Liver (tissue), 9 donors: Measurements from ENCODE around the gene COX8A. TPM values are rescaled to one million over a fixed set of nuclear protein-coding genes. Genes with fewer than 3 reads are reported as not detected.

ENCODE experiments used
- DNase-seq: peaks from one replicate; pipeline ENCODE4 v3.0.0-alpha.2; 2017; ENCODE audit warnings: low spot score
- H3K27ac ChIP-seq, 2 donors: one replicate each; pipeline ENCODE4 v1.7.0; 2013; ENCODE audit warnings: inconsistent platforms in 2 of 2, low read length in 2 of 2, control low read depth in 1 of 2, low read depth in 1 of 2, mild to moderate bottlenecking in 1 of 2
- H3K27me3 ChIP-seq, 4 donors: one replicate each; pipeline versions ENCODE4 v1.6.1 to v1.7.0; 2013; ENCODE audit warnings: low read length in 3 of 4, inconsistent platforms in 1 of 4, mild to moderate bottlenecking in 1 of 4, moderate library complexity in 1 of 4; ENCODE audit not compliant: control insufficient read depth in 4 of 4, insufficient read depth in 4 of 4
- H3K36me3 ChIP-seq, 4 donors: one replicate each; pipeline versions ENCODE4 v1.6.1 to v1.7.0; 2013; ENCODE audit warnings: low read length in 3 of 4, mild to moderate bottlenecking in 3 of 4, low read depth in 1 of 4, moderate library complexity in 1 of 4; ENCODE audit not compliant: control insufficient read depth in 4 of 4, insufficient read depth in 3 of 4
- H3K4me1 ChIP-seq, 4 donors: one replicate each; pipeline versions ENCODE4 v1.6.1 to v1.7.0; 2013; ENCODE audit warnings: low read length in 3 of 4, mild to moderate bottlenecking in 3 of 4, moderate library complexity in 1 of 4; ENCODE audit not compliant: control insufficient read depth in 4 of 4, insufficient read depth in 4 of 4
- H3K4me3 ChIP-seq, 3 donors: one replicate each; pipeline versions ENCODE4 v1.6.1 to v1.7.0; 2013; ENCODE audit warnings: low read length in 3 of 3, control low read depth in 1 of 3, low read depth in 1 of 3, mild to moderate bottlenecking in 1 of 3
- H3K9ac ChIP-seq, 2 donors: one replicate each; pipeline ENCODE4 v1.7.0; 2013; ENCODE audit warnings: low read length in 2 of 2, mild to moderate bottlenecking in 2 of 2, moderate library complexity in 2 of 2, control low read depth in 1 of 2, low read depth in 1 of 2
- H3K9me3 ChIP-seq, 4 donors: one replicate each; pipeline versions ENCODE4 v1.6.1 to v1.7.0; 2013; ENCODE audit warnings: low read length in 3 of 4; ENCODE audit not compliant: control insufficient read depth in 4 of 4
- ATF3 ChIP-seq: IDR thresholded peaks from 2 replicates; pipeline ENCODE4 v1.6.1; 2016; ENCODE audit warnings: antibody characterized with exemption
- CTCF ChIP-seq: fragments of 150-350 bp; IDR thresholded peaks from 2 replicates; pipeline ENCODE4 v1.5.1; 2017; ENCODE audit warnings: improper control_type of control experiment, low read depth, low read length; ENCODE audit not compliant: missing input control
- EGR1 ChIP-seq, 2 donors: IDR thresholded peaks; 2 replicates each; pipeline ENCODE4 v1.6.1; 2016 to 2018; ENCODE audit warnings: antibody characterized with exemption in 2 of 2, low read depth in 2 of 2
- FOXA1 ChIP-seq: IDR thresholded peaks from 2 replicates; pipeline ENCODE4 v1.6.1; 2016; ENCODE audit warnings: antibody characterized with exemption
- FOXA2 ChIP-seq: IDR thresholded peaks from 2 replicates; pipeline ENCODE4 v1.6.1; 2016; ENCODE audit warnings: antibody characterized with exemption
- GABPA ChIP-seq, 2 donors: IDR thresholded peaks in 1 of 2; conservative IDR thresholded peaks in 1 of 2; 2 replicates each; pipeline ENCODE4 v1.6.1; 2016; ENCODE audit warnings: antibody characterized with exemption in 2 of 2, mild to moderate bottlenecking in 1 of 2, moderate library complexity in 1 of 2
- HNF4A ChIP-seq, 2 donors: conservative IDR thresholded peaks; 2 replicates each; pipeline ENCODE4 v1.6.1; 2016; ENCODE audit warnings: antibody characterized with exemption in 2 of 2, mild to moderate bottlenecking in 2 of 2
- HNF4G ChIP-seq: IDR thresholded peaks from 2 replicates; pipeline ENCODE4 v1.6.1; 2016; ENCODE audit warnings: antibody characterized with exemption
- JUND ChIP-seq, 2 donors: IDR thresholded peaks; 2 replicates each; pipeline ENCODE4 v1.6.1; 2016; ENCODE audit warnings: antibody characterized with exemption in 2 of 2
- MAX ChIP-seq: IDR thresholded peaks from 2 replicates; pipeline ENCODE4 v1.6.1; 2016; ENCODE audit warnings: antibody characterized with exemption
- NR2F2 ChIP-seq: IDR thresholded peaks from 2 replicates; pipeline ENCODE4 v1.6.1; 2016; ENCODE audit warnings: antibody characterized with exemption
- RAD21 ChIP-seq, 2 donors: IDR thresholded peaks; 2 replicates each; pipeline ENCODE4 v1.6.1; 2016; ENCODE audit warnings: antibody characterized with exemption in 2 of 2, mild to moderate bottlenecking in 2 of 2
- RXRA ChIP-seq, 2 donors: IDR thresholded peaks; 2 replicates each; pipeline ENCODE4 v1.6.1; 2017 to 2018; ENCODE audit warnings: antibody characterized with exemption in 2 of 2, mild to moderate bottlenecking in 1 of 2
- TAF1 ChIP-seq: conservative IDR thresholded peaks from 2 replicates; pipeline ENCODE4 v1.6.1; 2016; ENCODE audit warnings: antibody characterized with exemption, mild to moderate bottlenecking
- YY1 ChIP-seq: IDR thresholded peaks from 2 replicates; pipeline ENCODE4 v1.6.1; 2016; ENCODE audit warnings: antibody characterized with exemption, mild to moderate bottlenecking
- ZBTB33 ChIP-seq: IDR thresholded peaks from 2 replicates; pipeline ENCODE4 v1.6.1; 2016; ENCODE audit warnings: antibody characterized with exemption
- WGBS: extraction: QIAGEN DNeasy Blood & Tissue Kit; methylation state at CpG from one replicate; pipeline ENCODE4 v1.1.7; 2013; 5-methylcytosine and 5-hydroxymethylcytosine counted together
- polyA plus RNA-seq, 2 donors: library from polyadenylated mRNA; stranded (reverse) in 1 of 2; unstranded in 1 of 2; fragments of 200-250 nt in 1 of 2; fragments of >200 nt in 1 of 2; fragmentation: Nextera tagmentation in 1 of 2; extraction: Ambion mirVana in 1 of 2; gene quantifications; one replicate each; pipeline versions ENCODE4 v1.2.1 to v1.2.3, GENCODE V29; 2013 to 2015
- total RNA-seq, 2 donors: library from RNA; depleted of rRNA; stranded (reverse); fragments of >200 nt; gene quantifications; one replicate each; pipeline ENCODE4 v1.2.3, GENCODE V29; 2014
- donor health status: healthy.
- donor health status: healthy.
- donor health status: healthy.
- donor health status: healthy.
- donor health status: healthy.

COX8A gene
- total and polyA plus RNA-seq, 4 donors: 250 to 586 (median 363) TPM

- Histone ChIP-seq H3K4me1 (peaks cover 0 to under 1% (median 0%) of the 10 kb centered on the region in 4 donors), H3K36me3 (peaks cover 2 to 43% (median 13%) of the 10 kb centered on the region in 4 donors), H3K9ac (no peak overlapping the region), H3K27me3 (no peaks in the 10 kb centered on the region), H3K9me3 (no peaks in the 10 kb centered on the region), H3K4me3 (no peak overlapping the region), H3K27ac (no peak overlapping the region)
- 87% methylated on average over 6 of the region's 6 CpGs for WGBS
- DNase-seq: no peak
- no peak for TF ChIP-seq CTCF
- TF ChIP-seq TAF1: no peak
- no peak for TF ChIP-seq GABPA (IDR thresholded peaks at IDR 0.05 in 1 of 2, conservative IDR thresholded peaks at IDR 0.05 in 1 of 2)
- TF ChIP-seq HNF4G: no peak
Measured at GRCh38 chr11:63993993-63994392, 19.6 kb downstream of the COX8A start.

GRCh38 chr11:63996512-63996911 lies 22.1 kb downstream of the COX8A start:
- no peaks in the 10 kb centered on the region for H3K27me3 ChIP-seq
- H3K27ac ChIP-seq: no peak overlapping the region
- H3K36me3 ChIP-seq: peaks cover 2 to 32% (median 12%) of the 10 kb centered on the region in 4 donors
- WGBS: 92% methylated on average over 18 of the region's 18 CpGs
- no peak for DNase-seq
- no peak overlapping the region for H3K9ac ChIP-seq
- H3K4me1 ChIP-seq: peaks cover 2 to 20% (median 5%) of the 10 kb centered on the region in 4 donors
- H3K4me3 ChIP-seq: no peak overlapping the region
- TF ChIP-seq EGR1 (IDR thresholded peaks at IDR 0.05; ENCODE audit: low read depth in 2 of 2) (no peak), HNF4A (conservative IDR thresholded peaks at IDR 0.05) (no peak), RAD21 (IDR thresholded peaks at IDR 0.05) (no peak), HNF4G (no peak), ATF3 (no peak), MAX (no peak), FOXA1 (no peak), JUND (IDR thresholded peaks at IDR 0.05) (no peak), YY1 (no peak)
- no peaks in the 10 kb centered on the region for H3K9me3 ChIP-seq

- Histone ChIP-seq H3K27ac (no peak overlapping the region), H3K4me3 (no peak overlapping the region), H3K9ac (no peak overlapping the region), H3K4me1 (peaks cover 2 to 23% (median 5%) of the 10 kb centered on the region in 4 donors), H3K36me3 (peaks cover 2 to 32% (median 11%) of the 10 kb centered on the region in 4 donors), H3K27me3 (no peaks in the 10 kb centered on the region), H3K9me3 (no peaks in the 10 kb centered on the region)
- DNase-seq: no peak
- 96% methylated on average over 27 of the region's 27 CpGs for WGBS
- no peak for TF ChIP-seq ZBTB33
- TF ChIP-seq HNF4A (conservative IDR thresholded peaks at IDR 0.05): no peak
- no peak for TF ChIP-seq FOXA1
- no peak for TF ChIP-seq NR2F2
- TF ChIP-seq MAX: no peak
- no peak for TF ChIP-seq JUND (IDR thresholded peaks at IDR 0.05)
- no peak for TF ChIP-seq ATF3
- TF ChIP-seq HNF4G: no peak
- TF ChIP-seq FOXA2: no peak
- no peak for TF ChIP-seq RXRA (IDR thresholded peaks at IDR 0.05)
Measured at GRCh38 chr11:63997104-63997700, 22.8 kb downstream of the COX8A start.
